GM23338 (cell line): ENCODE measurements around the gene DYNC2LI1. TPM values are rescaled to one million over a fixed set of nuclear protein-coding genes. Genes with fewer than 3 reads are reported as not detected.

ENCODE experiments used
- ATAC-seq: fragments of 200-7000 bp; cut with Tn5 transposase; 3 replicates; pipeline ENCODE4 v1.9.1; 2020
- DNase-seq: peaks from one replicate; pipeline ENCODE4 v3.0.0-alpha.2; 2015; ENCODE audit warnings: low spot score
- H2AFZ ChIP-seq: fragments of 200-600 bp; sonication (generic); 2 replicates; pipeline ENCODE4 v1.8.0; 2016; ENCODE audit warnings: antibody characterized with exemption, mild to moderate bottlenecking, moderate library complexity
- H3F3A ChIP-seq: fragments of 200-600 bp; sonication (generic); replicated peaks from 2 replicates; pipeline ENCODE4 v1.8.0; 2017; ENCODE audit warnings: antibody characterized with exemption, mixed run types, low read depth
- H3K27ac ChIP-seq: fragments of 200-600 bp; sonication (generic); 2 replicates; pipeline ENCODE4 v1.6.1; 2016; ENCODE audit warnings: low read depth
- H3K27me3 ChIP-seq: fragments of 200-600 bp; sonication (generic); 2 replicates; pipeline ENCODE4 v1.8.0; 2016; ENCODE audit warnings: mild to moderate bottlenecking, mixed run types, moderate library complexity; ENCODE audit not compliant: insufficient read depth
- H3K36me3 ChIP-seq: fragments of 200-600 bp; sonication (generic); 2 replicates; pipeline ENCODE4 v1.8.0; 2016; ENCODE audit warnings: mild to moderate bottlenecking; ENCODE audit not compliant: insufficient read depth
- H3K4me1 ChIP-seq: fragments of 200-600 bp; sonication (generic); 2 replicates; pipeline ENCODE4 v1.8.0; 2016; ENCODE audit warnings: mild to moderate bottlenecking, moderate library complexity; ENCODE audit not compliant: insufficient read depth
- H3K4me2 ChIP-seq: fragments of 200-600 bp; sonication (generic); 2 replicates; pipeline ENCODE4 v1.7.1; 2017; ENCODE audit warnings: mixed run types
- H3K4me3 ChIP-seq: fragments of 200-600 bp; sonication (generic); 2 replicates; pipeline ENCODE4 v1.6.1; 2016; ENCODE audit warnings: mixed run types
- H3K79me2 ChIP-seq: fragments of 200-600 bp; sonication (generic); replicated peaks from 2 replicates; pipeline ENCODE4 v1.8.0; 2017; ENCODE audit warnings: mild to moderate bottlenecking; ENCODE audit not compliant: insufficient read depth
- H3K9me2 ChIP-seq: fragments of 200-600 bp; sonication (generic); 2 replicates; pipeline ENCODE4 v1.8.0; 2017; ENCODE audit not compliant: insufficient read depth
- H4K20me1 ChIP-seq: fragments of 200-600 bp; sonication (generic); replicated peaks from 2 replicates; pipeline ENCODE4 v1.8.0; 2017; ENCODE audit warnings: mild to moderate bottlenecking; ENCODE audit not compliant: insufficient read depth
- H3K27ac Mint-ChIP-seq: 2 replicates; pipeline ENCODE4 v1.8.0; 2020; ENCODE audit warnings: inconsistent platforms, mild to moderate bottlenecking, moderate library complexity, mixed read lengths
- H3K27me3 Mint-ChIP-seq: 3 replicates; pipeline ENCODE4 v1.8.0; 2022; ENCODE audit warnings: low read depth, mild to moderate bottlenecking, moderate library complexity, mixed read lengths, inconsistent platforms; ENCODE audit not compliant: insufficient read depth, poor library complexity
- H3K36me3 Mint-ChIP-seq: 3 replicates; pipeline ENCODE4 v1.8.0; 2021; ENCODE audit warnings: low read depth, mild to moderate bottlenecking, inconsistent platforms, moderate library complexity, mixed read lengths
- H3K4me1 Mint-ChIP-seq: 3 replicates; pipeline ENCODE4 v1.8.0; 2020; ENCODE audit warnings: mild to moderate bottlenecking, inconsistent platforms, mixed read lengths
- H3K4me3 Mint-ChIP-seq: 3 replicates; pipeline ENCODE4 v1.8.0; 2021; ENCODE audit warnings: moderate library complexity, mild to moderate bottlenecking, inconsistent platforms, mixed read lengths
- H3K9me3 Mint-ChIP-seq: 3 replicates; pipeline ENCODE4 v1.8.0; 2020; ENCODE audit warnings: moderate library complexity, mild to moderate bottlenecking, inconsistent platforms, mixed read lengths
- CTCF ChIP-seq, 2 experiments: fragments of 200-600 bp in 1 of 2; sonication (generic) in 1 of 2; conservative IDR thresholded peaks; 2 replicates each; pipeline versions ENCODE4 v1.5.1 to v1.6.1; 2016 to 2017; ENCODE audit warnings: antibody characterized with exemption in 2 of 2, low read depth in 2 of 2, mild to moderate bottlenecking in 2 of 2, moderate library complexity in 1 of 2
- ETS1 ChIP-seq: IDR thresholded peaks from 2 replicates; pipeline ENCODE4 v1.6.1; 2016; ENCODE audit warnings: antibody characterized with exemption
- EZH2 ChIP-seq: fragments of 200-600 bp; sonication (generic); IDR thresholded peaks from one replicate; pipeline ENCODE4 v1.8.0; 2017; ENCODE audit warnings: antibody characterized with exemption, mild to moderate bottlenecking, low read depth; ENCODE audit not compliant: unreplicated experiment
- EZH2phosphoT487 ChIP-seq: fragments of 200-600 bp; sonication (generic); IDR thresholded peaks from one replicate; pipeline ENCODE4 v1.8.1; 2018; ENCODE audit warnings: antibody characterized with exemption; ENCODE audit not compliant: unreplicated experiment
- NANOG ChIP-seq: IDR thresholded peaks from 2 replicates; pipeline ENCODE4 v1.6.1; 2016; ENCODE audit warnings: antibody characterized with exemption, borderline replicate concordance
- STAT1 ChIP-seq: IDR thresholded peaks from one replicate; pipeline ENCODE4 v1.6.1; 2016; ENCODE audit warnings: antibody characterized with exemption; ENCODE audit not compliant: unreplicated experiment
- ZNF331 ChIP-seq: fragments of 250-450 bp; sonication (Bioruptor Pico); IDR thresholded peaks from 2 replicates; pipeline ENCODE4 v1.5.0; 2020; ENCODE audit warnings: low read depth, mild to moderate bottlenecking, moderate library complexity
- ZNF462 ChIP-seq: fragments of 250-450 bp; sonication (Bioruptor Pico); IDR thresholded peaks from 2 replicates; pipeline ENCODE4 v1.5.0; 2020; ENCODE audit warnings: mild to moderate bottlenecking, moderate library complexity
- polyA plus RNA-seq: library from polyadenylated mRNA; unstranded; fragments of >200 nt; fragmentation: Nextera tagmentation; extraction: Ambion mirVana; gene quantifications from 2 replicates; pipeline ENCODE4 v1.2.1, GENCODE V29; 2016
- total RNA-seq: library from RNA; depleted of rRNA; stranded (reverse); fragments of >200 nt; shearing (Covaris generic); gene quantifications from 2 replicates; pipeline ENCODE4 v1.2.3, GENCODE V29; 2014

DYNC2LI1 gene
- total and polyA plus RNA-seq, 2 experiments from 2014 or later: 8.4 to 11.5 TPM

GRCh38 chr2:43794956-43795355 is 21.1 kb downstream of the DYNC2LI1 start (continued):
- TF ChIP-seq ETS1: no peak
- no peak for TF ChIP-seq STAT1
- TF ChIP-seq NANOG: no peak

- no peaks in the 10 kb centered on the region for H3K4me1 Mint-ChIP-seq
- no peak overlapping the region for H3K4me3 Mint-ChIP-seq
- no peaks in the 10 kb centered on the region for H3K9me3 Mint-ChIP-seq
- DNase-seq (no peak), ATAC-seq (no peak)
- H3K9me2 ChIP-seq: no peaks in the 10 kb centered on the region
- H3K27ac Mint-ChIP-seq: no peak overlapping the region
- no peaks in the 10 kb centered on the region for H3K27me3 ChIP-seq
- H4K20me1 ChIP-seq: no peaks in the 10 kb centered on the region
- H3K4me2 ChIP-seq: no peak overlapping the region
- no peak overlapping the region for H2AFZ ChIP-seq
- no peaks in the 10 kb centered on the region for H3K36me3 Mint-ChIP-seq
- H3K79me2 ChIP-seq: no peaks in the 10 kb centered on the region
- H3K27me3 Mint-ChIP-seq: no peaks in the 10 kb centered on the region
- H3K4me3 ChIP-seq: no peak overlapping the region
- no peaks in the 10 kb centered on the region for H3F3A ChIP-seq
- no peak overlapping the region for H3K27ac ChIP-seq
- H3K36me3 ChIP-seq: no peaks in the 10 kb centered on the region
- TF ChIP-seq STAT1: no peak
- TF ChIP-seq ZNF331 (CRISPR knock-in tag): no peak
- no peak for TF ChIP-seq EZH2
- TF ChIP-seq CTCF (conservative IDR thresholded peaks at IDR 0.05; ENCODE audit: low read depth in 2 of 2): no peak
- TF ChIP-seq ZNF462: no peak
- TF ChIP-seq EZH2phosphoT487: no peak
- no peak for TF ChIP-seq ETS1
- H3K4me1 ChIP-seq: no peaks in the 10 kb centered on the region
These were observed 22.4 kb downstream of the DYNC2LI1 start for GRCh38 chr2:43796206-43796605.
